NOMO-1 treated with DMSO at 0.1 percent for 48 hours (cell line): ENCODE results near the gene DPP7.
"Not testable (repeated sequence)": the region's sequence is repeated elsewhere in the genome, so short reads cannot be mapped to it uniquely, and the experiment has no call there.

Source experiments
- DNase-seq: peaks from one replicate; lab custom pipeline; 2025; ENCODE audit not compliant: unreplicated experiment; lab: John Stamatoyannopoulos, UW

Gene DPP7

GRCh38 chr9:137071282-137071681 is 43.3 kb downstream of the DPP7 start:
- no peak for DNase-seq

GRCh38 chr9:137070906-137071275 is 43.6 kb downstream of the DPP7 start:
- peak; percentile 54 for DNase-seq

DNA sequence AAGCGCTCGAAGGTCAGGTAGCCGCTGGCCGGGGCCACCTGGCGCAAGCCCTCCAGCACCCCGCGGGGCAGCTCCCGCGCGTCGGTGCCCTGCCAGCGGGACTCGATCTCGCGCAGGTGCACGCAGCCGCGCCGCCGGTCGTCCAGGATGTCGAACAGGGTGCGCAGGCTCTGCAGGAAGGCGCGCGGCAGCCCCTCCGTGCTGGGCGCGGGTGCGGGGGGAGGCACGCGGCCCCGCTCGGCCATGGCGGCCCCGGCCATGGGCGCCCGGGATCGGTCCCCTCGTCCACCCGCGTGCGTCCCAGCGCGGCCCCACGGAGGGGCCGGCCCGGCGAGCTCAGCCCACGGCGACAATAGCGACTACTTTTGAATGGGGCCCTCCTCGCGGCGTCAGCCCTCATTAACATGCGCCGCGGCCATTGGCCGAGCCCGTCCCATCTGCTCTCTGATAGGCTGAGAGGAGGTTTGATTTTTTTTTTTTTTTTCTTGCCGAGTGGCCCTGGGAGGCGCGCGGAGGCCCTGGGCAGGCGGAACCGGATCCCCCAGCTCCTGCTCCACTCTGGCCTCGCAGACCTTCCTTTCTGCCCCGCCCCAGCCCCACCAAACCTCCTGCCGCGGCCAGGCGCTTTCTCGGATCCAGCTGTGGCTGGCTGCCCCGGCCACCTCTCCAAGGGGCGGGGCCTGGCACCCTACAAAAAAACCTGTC is 44.2 kb downstream of the DPP7 start, which contains the start of gene SAPCD2:
SAPCD2 (minus strand) TSS at position 357 of the 705 bp plus-strand sequence; CDS start at position 260, 97 bp downstream.
- DNase-seq, result peak; percentile 99

- DNase-seq, result no peak
Measured at GRCh38 chr9:137069508-137070091, 44.9 kb downstream of the DPP7 start.

- DNase-seq, result no peak
Measured at GRCh38 chr9:137068539-137069507, 45.7 kb downstream of the DPP7 start.

DNA sequence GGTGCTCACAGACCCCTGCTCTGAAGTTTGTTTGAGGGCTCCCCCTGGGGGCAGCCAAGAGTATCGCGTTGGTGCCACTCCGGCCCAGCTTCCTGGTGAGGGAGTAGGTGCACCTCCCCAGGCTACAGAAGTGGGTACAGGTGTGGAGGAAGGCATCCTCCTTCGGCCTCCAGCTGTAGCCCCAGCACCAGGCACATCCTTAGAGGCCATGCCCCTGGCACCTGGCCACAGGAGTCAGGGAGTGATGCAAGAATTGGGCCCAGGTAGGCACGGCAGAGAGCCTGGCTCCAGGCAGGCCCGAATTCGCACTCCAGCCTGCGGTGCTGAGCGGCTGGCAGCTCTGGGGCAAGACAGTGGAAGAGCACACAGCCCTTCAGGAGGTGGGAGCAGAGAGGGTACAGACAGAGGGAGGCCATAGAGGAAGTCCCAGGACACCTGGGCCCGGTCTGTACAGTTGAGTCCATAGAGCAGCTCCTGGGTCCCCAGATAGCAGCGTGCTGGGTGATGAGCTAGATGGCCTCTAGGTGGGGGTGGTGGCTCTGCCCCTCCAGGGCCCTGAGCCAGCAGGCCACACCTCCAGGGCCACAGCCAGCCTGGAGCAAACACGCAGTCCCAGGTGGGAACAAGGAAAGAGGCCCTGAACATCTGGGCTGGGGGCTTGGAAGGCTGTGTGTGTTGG is 46.5 kb downstream of the DPP7 start:
- DNase-seq, result peak; percentile 85

DNA sequence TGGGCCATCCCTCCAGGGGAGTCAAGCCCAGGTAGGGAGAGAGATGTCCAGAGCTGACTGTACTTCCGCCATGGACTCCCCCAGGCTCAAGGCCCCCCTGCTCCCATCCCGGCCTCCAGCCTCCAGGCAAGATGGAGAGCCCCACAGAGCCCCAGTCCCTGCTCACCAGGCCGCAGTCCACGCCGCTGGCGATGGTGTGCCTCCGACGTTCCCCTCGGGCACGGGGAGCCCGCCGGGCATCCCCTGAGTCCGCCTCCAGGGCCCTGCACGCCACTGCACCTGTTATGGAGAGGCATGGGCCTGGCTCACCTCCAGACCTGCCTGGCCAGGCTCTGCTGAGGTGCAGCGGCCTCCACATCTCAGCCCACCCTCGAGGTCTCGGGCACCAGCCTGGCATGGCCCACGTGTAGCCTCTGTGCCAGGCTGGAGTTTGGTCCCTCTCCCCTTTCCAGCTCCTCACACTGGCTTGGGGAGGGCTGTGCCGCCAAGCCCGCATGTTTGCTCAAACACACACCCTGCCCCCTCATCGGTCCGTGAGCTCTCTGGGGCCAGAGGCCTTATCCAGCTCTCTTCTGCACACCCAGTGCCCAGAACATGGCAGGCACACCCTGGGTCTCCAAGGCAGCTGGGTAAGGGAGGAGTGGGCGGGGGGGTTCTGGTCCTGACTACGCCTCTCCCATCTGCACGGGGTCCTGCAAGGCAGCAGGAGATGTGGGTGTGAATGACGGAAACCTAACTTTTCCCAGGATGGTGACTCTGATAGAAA is 48.3 kb downstream of the DPP7 start:
- no peak for DNase-seq

- no peak for DNase-seq
Measured at GRCh38 chr9:137065336-137065967, 49.1 kb downstream of the DPP7 start.

- no peak for DNase-seq
Measured at GRCh38 chr9:137064880-137065164, 49.7 kb downstream of the DPP7 start.

GRCh38 chr9:137064027-137064879 is 50.3 kb downstream of the DPP7 start:
- peak; percentile 51 for DNase-seq

GRCh38 chr9:137063311-137064026 is 51.1 kb downstream of the DPP7 start:
- DNase-seq, result no peak

DNA sequence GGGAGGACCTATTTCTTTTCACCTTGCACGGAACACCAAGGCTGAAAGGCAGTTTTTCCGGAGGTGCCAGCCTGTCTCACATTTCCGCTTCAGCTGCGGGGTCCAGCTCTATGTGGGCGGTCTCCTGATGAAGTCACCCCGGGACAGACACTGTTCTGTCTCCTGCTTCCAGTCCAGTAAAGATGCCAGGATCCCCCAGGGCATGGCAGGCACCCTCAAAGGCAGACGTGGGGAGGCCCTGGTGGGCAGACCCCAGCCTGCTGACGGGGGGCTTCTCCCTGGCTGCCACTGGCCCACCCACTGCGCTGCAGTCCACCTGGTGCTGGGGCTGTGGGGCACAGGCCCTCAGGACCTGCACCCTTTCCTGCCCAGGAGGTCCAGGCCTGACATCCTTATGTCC is 51.7 kb downstream of the DPP7 start:
- not testable (repeated sequence) for DNase-seq

GRCh38 chr9:137062384-137062783 is 52.1 kb downstream of the DPP7 start:
- DNase-seq, result no peak
